GM12875 (cell line): ENCODE results near the gene ASCC2.

Source experiments
- H3K4me3 ChIP-seq: one replicate; pipeline ENCODE4 v1.5.1; 2011; ENCODE audit warnings: low read depth, low read length, control low read depth
- TF ChIP-seq, protein P1 (sequence below): IDR thresholded peaks from 2 replicates; pipeline ENCODE4 v1.5.1; 2011; ENCODE audit warnings: low read depth, mild to moderate bottlenecking, control low read depth, inconsistent platforms, low read length, moderate library complexity, borderline replicate concordance; ENCODE audit not compliant: insufficient read depth

Gene ASCC2

DNA sequence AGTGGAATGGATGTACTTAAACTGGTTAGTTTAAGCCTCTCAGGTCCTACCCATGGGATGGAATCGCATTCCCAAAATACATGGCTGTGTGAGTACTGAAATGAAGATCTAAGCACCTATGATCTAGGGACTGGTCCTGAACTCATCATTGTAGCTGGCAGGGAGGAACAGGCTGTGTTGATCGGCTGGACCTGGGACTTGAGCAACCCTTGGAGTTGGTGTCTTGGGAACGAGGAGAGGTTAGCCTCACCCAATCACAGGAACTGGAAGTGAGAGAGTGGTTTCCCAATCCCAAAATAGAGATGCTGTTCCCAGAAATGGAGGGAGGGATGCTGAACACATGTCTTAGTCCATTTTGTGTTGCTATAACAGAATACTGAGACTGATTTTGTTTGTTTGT lies 16.4 kb upstream of the ASCC2 start:
- TF ChIP-seq, protein P1, sequence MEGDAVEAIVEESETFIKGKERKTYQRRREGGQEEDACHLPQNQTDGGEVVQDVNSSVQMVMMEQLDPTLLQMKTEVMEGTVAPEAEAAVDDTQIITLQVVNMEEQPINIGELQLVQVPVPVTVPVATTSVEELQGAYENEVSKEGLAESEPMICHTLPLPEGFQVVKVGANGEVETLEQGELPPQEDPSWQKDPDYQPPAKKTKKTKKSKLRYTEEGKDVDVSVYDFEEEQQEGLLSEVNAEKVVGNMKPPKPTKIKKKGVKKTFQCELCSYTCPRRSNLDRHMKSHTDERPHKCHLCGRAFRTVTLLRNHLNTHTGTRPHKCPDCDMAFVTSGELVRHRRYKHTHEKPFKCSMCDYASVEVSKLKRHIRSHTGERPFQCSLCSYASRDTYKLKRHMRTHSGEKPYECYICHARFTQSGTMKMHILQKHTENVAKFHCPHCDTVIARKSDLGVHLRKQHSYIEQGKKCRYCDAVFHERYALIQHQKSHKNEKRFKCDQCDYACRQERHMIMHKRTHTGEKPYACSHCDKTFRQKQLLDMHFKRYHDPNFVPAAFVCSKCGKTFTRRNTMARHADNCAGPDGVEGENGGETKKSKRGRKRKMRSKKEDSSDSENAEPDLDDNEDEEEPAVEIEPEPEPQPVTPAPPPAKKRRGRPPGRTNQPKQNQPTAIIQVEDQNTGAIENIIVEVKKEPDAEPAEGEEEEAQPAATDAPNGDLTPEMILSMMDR: no peak
- no peak overlapping the region for H3K4me3 ChIP-seq

DNA sequence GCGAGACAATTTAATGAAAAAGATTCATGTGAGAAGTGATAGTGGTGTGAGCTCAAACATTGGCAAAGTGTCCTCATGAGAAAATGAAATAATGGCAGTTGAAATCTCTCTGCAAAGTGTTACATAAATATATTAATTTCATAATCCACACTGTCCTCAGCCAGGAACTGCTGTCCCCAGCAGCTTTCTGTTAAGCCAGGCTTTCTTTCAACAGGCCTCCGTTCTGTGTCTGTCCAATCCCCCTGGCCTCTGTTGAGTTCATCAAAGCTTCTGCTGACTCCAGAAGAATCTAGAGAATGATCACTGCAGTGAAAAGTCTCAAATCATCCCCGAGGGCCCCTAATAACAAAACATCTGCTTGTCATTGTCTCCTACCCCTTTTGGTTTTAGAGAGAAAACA lies 10.0 kb upstream of the ASCC2 start:
- H3K4me3 ChIP-seq: no peak overlapping the region
- TF ChIP-seq, protein P1: no peak

DNA sequence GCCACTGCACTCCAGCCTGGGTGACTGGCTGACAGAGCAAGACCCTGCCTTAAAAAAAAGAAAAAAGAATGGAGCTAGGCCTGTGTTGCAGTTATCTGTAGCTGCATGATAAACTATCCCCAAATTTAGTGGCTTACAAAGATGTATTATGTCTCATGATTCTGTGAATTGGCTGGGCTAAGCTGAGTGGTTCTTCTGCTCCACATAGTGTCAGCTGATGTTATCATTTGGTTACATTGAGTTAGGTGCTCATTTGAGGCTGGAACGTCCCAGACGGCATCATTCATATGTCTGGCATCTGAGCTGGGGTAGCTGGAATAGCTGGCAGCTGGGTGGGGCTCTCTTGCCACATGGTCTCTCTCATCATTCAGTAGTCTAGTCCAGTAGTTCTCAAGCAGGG lies 8.2 kb upstream of the ASCC2 start:
- no peak overlapping the region for H3K4me3 ChIP-seq
- TF ChIP-seq, protein P1: no peak

DNA sequence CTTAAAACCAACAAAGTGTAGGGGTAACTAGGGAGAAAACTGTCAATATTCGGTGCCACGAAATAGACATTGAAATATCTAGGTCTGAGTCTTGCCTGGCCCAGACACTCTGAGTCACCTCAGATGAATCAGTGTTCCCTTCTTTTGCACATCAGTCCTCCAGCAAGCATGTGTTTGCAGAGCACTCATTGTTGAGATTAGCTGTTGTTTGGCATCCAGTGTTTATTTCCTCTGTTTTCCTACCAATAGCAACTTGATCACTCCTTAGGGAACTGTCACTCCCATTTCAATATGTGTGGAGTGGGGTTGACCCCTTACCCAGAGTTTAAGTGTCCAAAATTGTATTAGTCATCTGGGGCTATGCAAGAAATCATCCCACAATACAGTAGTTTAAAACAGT lies 4.7 kb upstream of the ASCC2 start:
- TF ChIP-seq, protein P1: no peak
- no peak overlapping the region for H3K4me3 ChIP-seq

DNA sequence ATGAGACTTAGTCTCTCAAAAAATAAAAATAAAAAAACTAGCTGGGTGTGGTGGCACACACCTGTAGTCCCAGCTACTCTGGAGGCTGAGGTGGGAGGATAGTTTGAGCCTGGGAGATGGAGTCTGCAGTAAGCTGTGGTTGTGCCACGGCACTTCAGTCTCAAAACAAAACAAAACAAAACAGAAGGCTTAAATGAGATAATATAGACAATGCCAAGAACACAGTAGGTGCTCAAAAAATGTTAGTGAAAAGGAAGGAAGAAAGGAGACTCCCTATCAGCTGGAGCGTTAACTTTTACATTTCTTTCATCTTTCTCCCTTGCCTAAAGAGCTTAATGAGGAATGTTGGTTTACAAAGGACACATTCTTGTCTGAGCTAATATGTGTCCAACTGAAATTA lies 4.1 kb upstream of the ASCC2 start:
- TF ChIP-seq, protein P1: no peak
- no peak overlapping the region for H3K4me3 ChIP-seq

DNA sequence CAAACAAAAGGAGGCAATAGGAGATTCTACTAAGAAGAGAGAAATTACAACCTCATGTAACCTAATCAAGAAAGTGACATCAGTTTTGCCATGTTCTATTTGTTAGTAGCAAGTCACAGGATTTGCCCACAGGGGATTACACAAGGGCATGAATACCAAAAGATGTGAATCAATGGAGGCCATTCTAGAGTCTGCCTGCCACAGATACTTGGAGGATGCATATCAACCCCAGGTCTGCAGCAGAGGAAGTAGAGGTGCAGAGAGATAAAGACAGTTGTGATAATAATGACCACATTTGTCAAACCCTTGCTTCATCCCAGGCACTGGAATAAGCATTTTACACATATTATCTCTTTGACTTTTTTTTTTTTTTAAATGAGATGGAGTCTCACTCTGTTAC lies 2.4 kb upstream of the ASCC2 start:
- TF ChIP-seq, protein P1: no peak
- no peak overlapping the region for H3K4me3 ChIP-seq

DNA sequence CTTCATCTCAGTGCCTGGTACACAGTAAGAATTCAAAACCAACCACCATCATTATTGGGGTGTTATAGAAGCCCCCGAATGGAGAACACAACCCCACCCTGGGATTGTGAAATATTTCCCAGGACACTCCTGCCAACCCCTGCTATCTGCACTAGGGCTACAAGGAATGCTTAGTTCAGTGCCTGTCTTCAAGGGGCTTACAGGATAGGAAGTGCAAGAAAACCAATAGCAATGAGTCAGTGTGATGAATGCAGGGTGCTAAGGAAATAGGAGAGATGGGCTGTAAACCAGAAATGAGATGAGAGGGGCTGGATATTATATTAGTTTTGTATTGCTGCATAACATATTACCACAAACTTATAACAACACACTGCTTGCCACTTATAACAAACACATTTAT lies 965 bp upstream of the ASCC2 start:
- TF ChIP-seq, protein P1: no peak
- no peak overlapping the region for H3K4me3 ChIP-seq
